Endothelial cell of umbilical vein (primary cell): ENCODE results near the gene LCN6. TPM values are rescaled to one million over a fixed set of nuclear protein-coding genes. Genes with fewer than 3 reads are reported as not detected.

Experiments
- BruUV-seq: library from RNA; stranded (reverse); fragments of 400-500 nt; replicated peaks from 2 replicates; lab custom pipeline; 2021; lab: Mats Ljungman, UMichigan
- CTCF ChIA-PET: fragments of 300-600, 350-600 bp; sonication (Branson Sonifier 250); formaldehyde crosslinking; loops from one replicate; lab custom pipeline; 2021; ENCODE audit warnings: antibody characterized with exemption, inconsistent platforms; lab: Charles Lee
- POLR2A ChIA-PET: fragments of 300-600, 350-600 bp; sonication (Branson Sonifier 250); formaldehyde crosslinking; loops from one replicate; lab custom pipeline; 2021; ENCODE audit warnings: antibody characterized with exemption, inconsistent platforms; lab: Charles Lee
- DNase-seq: peaks from one replicate; pipeline ENCODE4 v3.0.0-alpha.2; 2011; ENCODE audit warnings: low read depth, low spot score
- FAIRE-seq: peaks from 2 replicates; lab custom pipeline; 2011; peaks lifted over from hg19 to GRCh38; lab: Jason Lieb, UNC
- H2AFZ ChIP-seq: 2 replicates; pipeline ENCODE4 v1.6.0; 2012; ENCODE audit warnings: low read depth, low read length, control low read depth, inconsistent platforms
- H3K27ac ChIP-seq: 2 replicates; pipeline ENCODE4 v1.5.1; 2011; ENCODE audit warnings: low read depth, mild to moderate bottlenecking, control low read depth, low read length, moderate library complexity; ENCODE audit not compliant: insufficient read depth
- H3K27me3 ChIP-seq, 2 experiments: 2 replicates each; pipeline versions ENCODE4 v1.6.0 to v1.6.1; 2011; ENCODE audit warnings: low read length in 2 of 2, mixed read lengths in 1 of 2; ENCODE audit not compliant: control insufficient read depth in 2 of 2, insufficient read depth in 2 of 2
- H3K36me3 ChIP-seq, 2 experiments: 2 replicates in 1 of 2; 3 replicates in 1 of 2; pipeline ENCODE4 v1.5.1; 2011; ENCODE audit warnings: low read length in 2 of 2, mild to moderate bottlenecking in 1 of 2, moderate library complexity in 1 of 2; ENCODE audit not compliant: control insufficient read depth in 2 of 2, insufficient read depth in 2 of 2; ENCODE audit errors: extremely low read depth in 1 of 2
- H3K4me1 ChIP-seq: 3 replicates; pipeline ENCODE4 v1.5.1; 2011; ENCODE audit warnings: mild to moderate bottlenecking, low read length; ENCODE audit not compliant: control insufficient read depth, insufficient read depth; ENCODE audit errors: extremely low read depth
- H3K4me2 ChIP-seq: 2 replicates; pipeline ENCODE4 v1.6.1; 2011; ENCODE audit warnings: low read length, control low read depth, mixed read lengths; ENCODE audit not compliant: insufficient read depth
- H3K4me3 ChIP-seq, 3 experiments: fragments of 200-600 bp in 1 of 3; sonication (generic), shearing (Covaris generic) in 1 of 3; replicated peaks in 1 of 3; 2 replicates each; pipeline ENCODE4 v1.5.1; 2011 to 2016; ENCODE audit warnings: control low read depth in 3 of 3, low read length in 3 of 3, mild to moderate bottlenecking in 2 of 3, inconsistent platforms in 1 of 3, low read depth in 1 of 3, moderate library complexity in 1 of 3; ENCODE audit not compliant: insufficient read depth in 1 of 3
- H3K79me2 ChIP-seq: 2 replicates; pipeline ENCODE4 v1.6.0; 2012; ENCODE audit warnings: low read length, inconsistent platforms; ENCODE audit not compliant: control insufficient read depth, insufficient read depth
- H3K9ac ChIP-seq: replicated peaks from 2 replicates; pipeline ENCODE3; 2011; ENCODE audit warnings: low read length, control low read depth; ENCODE audit not compliant: insufficient read depth; ENCODE audit errors: extremely low read depth
- H3K9me1 ChIP-seq: replicated peaks from 3 replicates; pipeline ENCODE4 v1.6.0; 2011; ENCODE audit warnings: mild to moderate bottlenecking, low read length; ENCODE audit not compliant: control insufficient read depth, insufficient read depth; ENCODE audit errors: extremely low read depth
- H3K9me3 ChIP-seq: replicated peaks from 2 replicates; pipeline ENCODE4 v1.5.1; 2012; ENCODE audit warnings: low read length, inconsistent platforms; ENCODE audit not compliant: control insufficient read depth, insufficient read depth
- H4K20me1 ChIP-seq: replicated peaks from 2 replicates; pipeline ENCODE3; 2011; ENCODE audit warnings: mild to moderate bottlenecking, low read length; ENCODE audit not compliant: control insufficient read depth, insufficient read depth; ENCODE audit errors: extremely low read depth
- CTCF ChIP-seq, 2 donors: IDR thresholded peaks; 1 replicate in 1 of 2; 2 replicates in 1 of 2; pipeline ENCODE4 v1.5.1; 2011; ENCODE audit warnings: low read length in 2 of 2, mild to moderate bottlenecking in 2 of 2, moderate library complexity in 2 of 2, control low read depth in 1 of 2, inconsistent platforms in 1 of 2, low read depth in 1 of 2; ENCODE audit not compliant: insufficient read depth in 1 of 2; ENCODE audit errors: extremely low read depth in 1 of 2
- EZH2 ChIP-seq: IDR thresholded peaks from 2 replicates; pipeline ENCODE4 v1.6.1; 2012; ENCODE audit warnings: borderline replicate concordance, low read depth, mild to moderate bottlenecking, moderate library complexity, low read length, inconsistent platforms; ENCODE audit not compliant: severe bottlenecking
- FOS ChIP-seq: IDR thresholded peaks from 2 replicates; pipeline ENCODE4 v1.6.1; 2011; ENCODE audit warnings: mild to moderate bottlenecking, low read length, moderate library complexity, borderline replicate concordance; ENCODE audit not compliant: insufficient read depth
- GATA2 ChIP-seq: IDR thresholded peaks from 2 replicates; pipeline ENCODE4 v1.7.0; 2011; ENCODE audit warnings: low read depth, mild to moderate bottlenecking, moderate library complexity, mixed read lengths, low read length; ENCODE audit not compliant: insufficient read length, insufficient read depth
- JUN ChIP-seq: IDR thresholded peaks from 2 replicates; pipeline ENCODE4 v1.6.1; 2011; ENCODE audit warnings: borderline replicate concordance, low read depth; ENCODE audit not compliant: insufficient read length, insufficient read depth
- MAX ChIP-seq: IDR thresholded peaks from 2 replicates; pipeline ENCODE4 v1.6.1; 2011; ENCODE audit not compliant: insufficient read depth, insufficient read length
- MYC ChIP-seq: IDR thresholded peaks from one replicate; pipeline ENCODE4 v1.6.1; 2011; ENCODE audit warnings: mild to moderate bottlenecking, low read depth, low read length
- POLR2A ChIP-seq: IDR thresholded peaks from 2 replicates; pipeline ENCODE4 v1.6.1; 2012; ENCODE audit warnings: low read depth, mild to moderate bottlenecking, control low read depth, low read length
- POLR2AphosphoS5 ChIP-seq: IDR thresholded peaks from 2 replicates; pipeline ENCODE4 v1.6.1; 2012; ENCODE audit warnings: low read depth, mild to moderate bottlenecking, control low read depth, low read length, moderate library complexity; ENCODE audit not compliant: insufficient read depth
- dilution Hi-C: fragments of 300-500 bp; cut with MboI; formaldehyde crosslinking; loops from one replicate; pipeline ENCODE4 v1.15.0; 2019; ENCODE audit warnings: low sequenced_read_pairs; ENCODE audit not compliant: extremely low pct_ligation_motif_present
- intact Hi-C: fragments of 100-400 bp; cut with micrococcal nuclease; formaldehyde crosslinking; loops from one replicate; pipeline ENCODE4 v1.10.0; 2022
- polyA plus RNA-seq, 4 experiments: library from polyadenylated mRNA; depleted of rRNA in 3 of 4; stranded (reverse) in 3 of 4; unstranded in 1 of 4; fragments of >200 nt; gene quantifications; 2 replicates each; pipeline versions ENCODE4 v1.2.1 to v1.2.3, GENCODE V29; 2011 to 2012; ENCODE audit warnings: missing spikeins in 1 of 4
- total RNA-seq: library from RNA; stranded (reverse); gene quantifications from 2 replicates; pipeline ENCODE4 v1.2.3, GENCODE V29; 2021

Gene LCN6
- total and polyA plus RNA-seq, 2 donors (not counting 3 experiments of a cell fraction or from before 2014, with no cell fraction given) = 0.17 TPM; not detected in 1

GRCh38 chr9:136728080-136728547 lies 20.2 kb downstream of the LCN6 start:
- Histone ChIP-seq H2AFZ (peak overlapping the region; percentile 69), H3K27ac (peak overlapping the region; percentile 41), H3K79me2 (peaks cover 69% of the 10 kb centered on the region), H3K9me3 (no peaks in the 10 kb centered on the region), H3K36me3 (peaks cover 9 to 25% of the 10 kb centered on the region in 2 experiments), H3K4me2 (peak overlapping the region; percentile 53), H3K4me1 (peaks cover 32% of the 10 kb centered on the region), H3K27me3 (no peaks in the 10 kb centered on the region), H3K4me3 (peak overlapping the region; percentile 11 to 89 (median 70)), H3K9ac (peak overlapping the region; percentile 69), H4K20me1 (no peaks in the 10 kb centered on the region), H3K9me1 (no peaks in the 10 kb centered on the region)
- no TSS peak for BruUV-seq
- ChIA-PET POLR2A (interaction anchor here (0.7 to 3.3 kb wide), 7 partner anchors 9 to 48 kb away, joined by 3 to 32 read pairs (median 5); no protein-coding TSS in a partner anchor), CTCF (interaction anchor here (0.6 to 3.6 kb wide), 15 partner anchors 9 to 50 kb away, joined by 3 to 31 read pairs (median 4); partner anchors contain the start of genes LCN10 and LCN8)
- intact Hi-C loops (loop anchor here (5.0 kb wide), 1 partner anchor 64 kb away; the partner anchor contains the start of gene TMEM141), dilution Hi-C loops (no loop called here)
- peak; percentile 84 for DNase-seq
- FAIRE-seq = peak; percentile 66
- TF ChIP-seq POLR2A = peak; percentile 100
- TF ChIP-seq EZH2 = no peak
- no peak for TF ChIP-seq JUN
- TF ChIP-seq POLR2AphosphoS5 = peak; percentile 100
- TF ChIP-seq CTCF (IDR thresholded peaks at IDR 0.05; ENCODE audit: extremely low read depth in 1 of 2, insufficient read depth in 1 of 2, low read depth in 1 of 2, low read length in 2 of 2) = peak; percentile 96
- no peak for TF ChIP-seq FOS
- TF ChIP-seq MAX = peak; percentile 89
- TF ChIP-seq GATA2 = no peak
- peak; percentile 96 for TF ChIP-seq MYC
